8988T (cell line): ENCODE data around the gene SAMD8.
"Not testable (repeated sequence)": the region's sequence is repeated elsewhere in the genome, so short reads cannot be mapped to it uniquely, and the experiment has no call there.

Experiments
- DNase-seq: peaks from one replicate; pipeline ENCODE4 v3.0.0; 2011

SAMD8 gene

GRCh38 chr10:75086278-75086934, 25.1 kb upstream of the SAMD8 start:
- no peak for DNase-seq

GRCh38 chr10:75088640-75089039, 22.8 kb upstream of the SAMD8 start:
- no peak for DNase-seq

- DNase-seq = no peak
Observed at GRCh38 chr10:75089634-75090033, 21.8 kb upstream of the SAMD8 start.

GRCh38 chr10:75091146-75091545, 20.3 kb upstream of the SAMD8 start:
- DNase-seq = no peak

- no peak for DNase-seq
Observed at GRCh38 chr10:75094465-75094864, 17.0 kb upstream of the SAMD8 start.

GRCh38 chr10:75095631-75096030, 15.8 kb upstream of the SAMD8 start:
- DNase-seq = no peak

GRCh38 chr10:75096749-75097148, 14.7 kb upstream of the SAMD8 start:
- DNase-seq = no peak

GRCh38 chr10:75097666-75098285, 13.7 kb upstream of the SAMD8 start:
- no peak for DNase-seq

GRCh38 chr10:75098902-75099673, 12.4 kb upstream of the SAMD8 start:
- no peak for DNase-seq

- DNase-seq = peak; percentile 94
Observed at GRCh38 chr10:75099952-75100763, 11.3 kb upstream of the SAMD8 start.

- no peak for DNase-seq
Observed at GRCh38 chr10:75100764-75101291, 10.6 kb upstream of the SAMD8 start.

GRCh38 chr10:75101416-75102251, 9.8 kb upstream of the SAMD8 start:
- DNase-seq = no peak

GRCh38 chr10:75102830-75103673, 8.4 kb upstream of the SAMD8 start:
- no peak for DNase-seq

- DNase-seq = no peak
Observed at GRCh38 chr10:75103881-75104686, 7.4 kb upstream of the SAMD8 start.

- DNase-seq = no peak
Observed at GRCh38 chr10:75104842-75105241, 6.6 kb upstream of the SAMD8 start.

GRCh38 chr10:75105576-75106197, 5.8 kb upstream of the SAMD8 start:
- DNase-seq = no peak

GRCh38 chr10:75106242-75106641, 5.2 kb upstream of the SAMD8 start:
- DNase-seq = no peak

- not testable (repeated sequence) for DNase-seq
Observed at GRCh38 chr10:75106891-75107290, 4.6 kb upstream of the SAMD8 start.
